ENCODE measurements around the gene LRRC49.

- TF ChIP-seq FOXP2 (optimal IDR thresholded peaks at IDR 0.05; ENCODE audit: control extremely low read depth, extremely low read length, insufficient read depth) (no peak), POLR2AphosphoS5 (IDR thresholded peaks at IDR 0.05; ENCODE audit: borderline replicate concordance, low read depth, low read length) (no peak)
These were observed 35.6 kb upstream of the LRRC49 start for GRCh38 chr15:70856884-70857561.
